ENCODE data around the gene EFTUD2.
A peak's percentile ranks its signal among the peaks of the same experiment; 100 is the strongest.

EFTUD2 gene

GRCh38 chr17:44931376-44931775 is 32.1 kb upstream of the EFTUD2 start:
- TF ChIP-seq POLR2A (IDR thresholded peaks at IDR 0.05; ENCODE audit: low read length) (no peak), GATA1 (IDR thresholded peaks at IDR 0.05; ENCODE audit: low read depth, low read length) (no peak)
- DNase-seq: no peak

- TF ChIP-seq GATA1 (IDR thresholded peaks at IDR 0.05; ENCODE audit: low read depth, low read length) (no peak), POLR2A (IDR thresholded peaks at IDR 0.05; ENCODE audit: low read length) (no peak)
- DNase-seq: peak; percentile 53 to 58
These were observed 31.4 kb upstream of the EFTUD2 start for GRCh38 chr17:44930667-44931066.

GRCh38 chr17:44928950-44929720 is 29.9 kb upstream of the EFTUD2 start:
- TF ChIP-seq POLR2A (IDR thresholded peaks at IDR 0.05; ENCODE audit: low read length): no peak
- no peak for TF ChIP-seq GATA1 (IDR thresholded peaks at IDR 0.05; ENCODE audit: low read depth, low read length)
- no peak for DNase-seq

GRCh38 chr17:44928136-44928535 is 28.9 kb upstream of the EFTUD2 start:
- TF ChIP-seq GATA1 (IDR thresholded peaks at IDR 0.05; ENCODE audit: low read depth, low read length) (no peak), POLR2A (IDR thresholded peaks at IDR 0.05; ENCODE audit: low read length) (no peak)
- no peak for DNase-seq

GRCh38 chr17:44927696-44928095 is 28.5 kb upstream of the EFTUD2 start:
- TF ChIP-seq POLR2A (IDR thresholded peaks at IDR 0.05; ENCODE audit: low read length) (no peak), GATA1 (IDR thresholded peaks at IDR 0.05; ENCODE audit: low read depth, low read length) (no peak)
- DNase-seq: no peak

GRCh38 chr17:44926821-44927525 is 27.7 kb upstream of the EFTUD2 start:
- DNase-seq: no peak
- no peak for TF ChIP-seq POLR2A (IDR thresholded peaks at IDR 0.05; ENCODE audit: low read length)
- TF ChIP-seq GATA1 (IDR thresholded peaks at IDR 0.05; ENCODE audit: low read depth, low read length): no peak

GRCh38 chr17:44925731-44926697 is 26.8 kb upstream of the EFTUD2 start:
- TF ChIP-seq POLR2A (IDR thresholded peaks at IDR 0.05; ENCODE audit: low read length) (no peak), GATA1 (IDR thresholded peaks at IDR 0.05; ENCODE audit: low read depth, low read length) (no peak)
- DNase-seq: no peak

GRCh38 chr17:44924107-44924544 is 24.9 kb upstream of the EFTUD2 start:
- no peak for DNase-seq
- TF ChIP-seq POLR2A (IDR thresholded peaks at IDR 0.05; ENCODE audit: low read length) (no peak), GATA1 (IDR thresholded peaks at IDR 0.05; ENCODE audit: low read depth, low read length) (no peak)

- DNase-seq: no peak
- TF ChIP-seq POLR2A (IDR thresholded peaks at IDR 0.05; ENCODE audit: low read length) (no peak), GATA1 (IDR thresholded peaks at IDR 0.05; ENCODE audit: low read depth, low read length) (no peak)
These were observed 23.7 kb upstream of the EFTUD2 start for GRCh38 chr17:44922746-44923470.

GRCh38 chr17:44922136-44922535 is 22.9 kb upstream of the EFTUD2 start:
- no peak for TF ChIP-seq GATA1 (IDR thresholded peaks at IDR 0.05; ENCODE audit: low read depth, low read length)
- TF ChIP-seq POLR2A (IDR thresholded peaks at IDR 0.05; ENCODE audit: low read length): no peak
- no peak for DNase-seq

- TF ChIP-seq GATA1 (IDR thresholded peaks at IDR 0.05; ENCODE audit: low read depth, low read length) (no peak), POLR2A (IDR thresholded peaks at IDR 0.05; ENCODE audit: low read length) (no peak)
- no peak for DNase-seq
These were observed 22.1 kb upstream of the EFTUD2 start for GRCh38 chr17:44921122-44921882.

- no peak for DNase-seq
- TF ChIP-seq GATA1 (IDR thresholded peaks at IDR 0.05; ENCODE audit: low read depth, low read length) (no peak), POLR2A (IDR thresholded peaks at IDR 0.05; ENCODE audit: low read length) (no peak)
These were observed 21.3 kb upstream of the EFTUD2 start for GRCh38 chr17:44920565-44920940.
